Endothelial cell of umbilical vein (primary cell): ENCODE measurements around the gene MEGF11.

Experiments used
- CTCF ChIP-seq, 2 donors: IDR thresholded peaks; 1 replicate in 1 of 2; 2 replicates in 1 of 2; pipeline ENCODE4 v1.5.1; 2011; ENCODE audit warnings: low read length in 2 of 2, mild to moderate bottlenecking in 2 of 2, moderate library complexity in 2 of 2, control low read depth in 1 of 2, inconsistent platforms in 1 of 2, low read depth in 1 of 2; ENCODE audit not compliant: insufficient read depth in 1 of 2; ENCODE audit errors: extremely low read depth in 1 of 2
- EZH2 ChIP-seq: IDR thresholded peaks from 2 replicates; pipeline ENCODE4 v1.6.1; 2012; ENCODE audit warnings: borderline replicate concordance, low read depth, mild to moderate bottlenecking, moderate library complexity, low read length, inconsistent platforms; ENCODE audit not compliant: severe bottlenecking
- FOS ChIP-seq: IDR thresholded peaks from 2 replicates; pipeline ENCODE4 v1.6.1; 2011; ENCODE audit warnings: mild to moderate bottlenecking, low read length, moderate library complexity, borderline replicate concordance; ENCODE audit not compliant: insufficient read depth
- GATA2 ChIP-seq: IDR thresholded peaks from 2 replicates; pipeline ENCODE4 v1.7.0; 2011; ENCODE audit warnings: low read depth, mild to moderate bottlenecking, moderate library complexity, mixed read lengths, low read length; ENCODE audit not compliant: insufficient read length, insufficient read depth
- JUN ChIP-seq: IDR thresholded peaks from 2 replicates; pipeline ENCODE4 v1.6.1; 2011; ENCODE audit warnings: borderline replicate concordance, low read depth; ENCODE audit not compliant: insufficient read length, insufficient read depth
- MAX ChIP-seq: IDR thresholded peaks from 2 replicates; pipeline ENCODE4 v1.6.1; 2011; ENCODE audit not compliant: insufficient read depth, insufficient read length
- MYC ChIP-seq: IDR thresholded peaks from one replicate; pipeline ENCODE4 v1.6.1; 2011; ENCODE audit warnings: mild to moderate bottlenecking, low read depth, low read length
- POLR2A ChIP-seq: IDR thresholded peaks from 2 replicates; pipeline ENCODE4 v1.6.1; 2012; ENCODE audit warnings: low read depth, mild to moderate bottlenecking, control low read depth, low read length
- POLR2AphosphoS5 ChIP-seq: IDR thresholded peaks from 2 replicates; pipeline ENCODE4 v1.6.1; 2012; ENCODE audit warnings: low read depth, mild to moderate bottlenecking, control low read depth, low read length, moderate library complexity; ENCODE audit not compliant: insufficient read depth

GRCh38 chr15:66017000-66017399 is 236.6 kb downstream of the MEGF11 start:
- TF ChIP-seq CTCF (IDR thresholded peaks at IDR 0.05; ENCODE audit: extremely low read depth in 1 of 2, insufficient read depth in 1 of 2, low read depth in 1 of 2, low read length in 2 of 2), result no peak
- TF ChIP-seq MAX, result no peak
- no peak for TF ChIP-seq GATA2
- TF ChIP-seq POLR2A, result no peak
- no peak for TF ChIP-seq EZH2
- TF ChIP-seq JUN, result no peak
- no peak for TF ChIP-seq POLR2AphosphoS5
- TF ChIP-seq MYC, result no peak
- no peak for TF ChIP-seq FOS
